ENCODE data around the gene TMEM221. TPM values are rescaled to one million over a fixed set of nuclear protein-coding genes. Genes with fewer than 3 reads are reported as not detected.

Gene TMEM221
- total and polyA plus RNA-seq, 4 experiments from 2014 or later: 0.09 TPM; not detected in 3

- Histone ChIP-seq H3K27ac (ENCODE audit: low read depth, low read length) (no peak overlapping the region), H3K27me3 (ENCODE audit: insufficient read depth, low read length) (no peaks in the 10 kb centered on the region), H3K36me3 (ENCODE audit: insufficient read depth, low read length) (peaks cover 8% of the 10 kb centered on the region), H3K4me3 (ENCODE audit: low read length in 2 of 2) (no peak overlapping the region), H3K9me3 (ENCODE audit: control insufficient read depth in 1 of 2, low read length in 2 of 2) (no peaks in the 10 kb centered on the region), H3K4me1 (ENCODE audit: insufficient read depth, low read length) (peaks cover 20% of the 10 kb centered on the region)
- Mint-ChIP-seq H3K9me3 (no peaks in the 10 kb centered on the region), H3K27me3 (no peaks in the 10 kb centered on the region), H3K4me3 (no peak overlapping the region), H3K36me3 (peaks cover 3 to 17% of the 10 kb centered on the region in 2 donors), H3K27ac (no peak overlapping the region), H3K4me1 (peaks cover 9 to 20% (median 14%) of the 10 kb centered on the region in 4 donors)
- intact Hi-C loops (cut with micrococcal nuclease): no loop called here
- DNase-seq: no peak
- ChIA-PET POLR2A (ENCODE audit: partially characterized antibody) (interaction anchor here (0.8 kb wide), 1 partner anchor 72 kb away, joined by 3 read pairs; no protein-coding TSS in a partner anchor), CTCF (ENCODE audit: partially characterized antibody) (interaction anchor here (1.0 to 3.4 kb wide), 7 partner anchors 9 to 68 kb away, joined by 3 to 15 read pairs (median 5); no protein-coding TSS in a partner anchor)
Measured at GRCh38 chr19:17398902-17399527, 49.5 kb downstream of the TMEM221 start.

GRCh38 chr19:17394891-17395415 is 53.5 kb downstream of the TMEM221 start:
- peak overlapping the region; percentile 21 for H3K27ac ChIP-seq (ENCODE audit: low read depth, low read length)
- H3K36me3 Mint-ChIP-seq: peaks cover 0 to 5% of the 10 kb centered on the region in 2 donors
- H3K9me3 Mint-ChIP-seq: peaks cover 0 to 2% (median 0%) of the 10 kb centered on the region in 8 donors
- intact Hi-C loops (cut with micrococcal nuclease): loop anchor here (1.0 to 5.0 kb wide), 4 partner anchors 53 to 328 kb away; partner anchors contain the start of gene TMEM221
- H3K27me3 Mint-ChIP-seq: no peaks in the 10 kb centered on the region
- peak overlapping the region in 2 of 8 donors; percentile 40 to 41 for H3K4me3 Mint-ChIP-seq
- H3K27ac Mint-ChIP-seq: peak overlapping the region in 6 of 7 donors; percentile 6 to 87 (median 52)
- no peaks in the 10 kb centered on the region for H3K27me3 ChIP-seq (ENCODE audit: insufficient read depth, low read length)
- H3K4me3 ChIP-seq (ENCODE audit: low read length in 2 of 2): no peak overlapping the region
- H3K36me3 ChIP-seq (ENCODE audit: insufficient read depth, low read length): no peaks in the 10 kb centered on the region
- CTCF ChIA-PET (ENCODE audit: partially characterized antibody): interaction anchor here (1.2 to 4.8 kb wide), 10 partner anchors 9 to 102 kb away, joined by 3 to 50 read pairs (median 8); partner anchors contain the start of genes BST2, MVB12A, NXNL1 and TMEM221
- H3K9me3 ChIP-seq (ENCODE audit: control insufficient read depth in 1 of 2, low read length in 2 of 2): no peaks in the 10 kb centered on the region
- peaks cover 12 to 24% (median 19%) of the 10 kb centered on the region in 4 donors for H3K4me1 Mint-ChIP-seq
- POLR2A ChIA-PET (ENCODE audit: partially characterized antibody): interaction anchor here (0.8 to 2.1 kb wide), 5 partner anchors 9 to 70 kb away, joined by 4 to 15 read pairs (median 5); partner anchors contain the start of genes BST2 and MVB12A
- H3K4me1 ChIP-seq (ENCODE audit: insufficient read depth, low read length): peaks cover 27% of the 10 kb centered on the region
- DNase-seq: peak; percentile 24 to 53 (median 46)

- Mint-ChIP-seq H3K36me3 (peaks cover 0 to 4% of the 10 kb centered on the region in 2 donors), H3K27me3 (no peaks in the 10 kb centered on the region), H3K27ac (peak within 1 kb of the TSS in 5 of 7 donors; percentile 6 to 73 (median 32)), H3K4me1 (peaks cover 12 to 24% (median 19%) of the 10 kb centered on the region in 4 donors), H3K4me3 (peak within 1 kb of the TSS in 3 of 8 donors; percentile 2 to 52 (median 48)), H3K9me3 (peaks cover 0 to 2% (median 0%) of the 10 kb centered on the region in 8 donors)
- POLR2A ChIA-PET (ENCODE audit: partially characterized antibody): interaction anchor here (0.6 to 1.3 kb wide), 3 partner anchors 25 to 104 kb away, joined by 4 to 5 read pairs (median 4); partner anchors contain the start of gene MVB12A
- intact Hi-C loops (cut with micrococcal nuclease): loop anchor here (5.0 kb wide), 1 partner anchor 327 kb away; no protein-coding TSS in a partner anchor
- no peaks in the 10 kb centered on the region for H3K27me3 ChIP-seq (ENCODE audit: insufficient read depth, low read length)
- H3K27ac ChIP-seq (ENCODE audit: low read depth, low read length): peak within 1 kb of the TSS; percentile 21
- DNase-seq: no peak
- no peaks in the 10 kb centered on the region for H3K9me3 ChIP-seq (ENCODE audit: control insufficient read depth in 1 of 2, low read length in 2 of 2)
- CTCF ChIA-PET (ENCODE audit: partially characterized antibody): interaction anchor here (1.0 to 4.8 kb wide), 12 partner anchors 8 to 181 kb away, joined by 3 to 50 read pairs (median 4); partner anchors contain the start of genes BST2, MVB12A, NXNL1 and TMEM221
- no peaks in the 10 kb centered on the region for H3K36me3 ChIP-seq (ENCODE audit: insufficient read depth, low read length)
- H3K4me3 ChIP-seq (ENCODE audit: low read length in 2 of 2): no peak within 1 kb of the TSS
- H3K4me1 ChIP-seq (ENCODE audit: insufficient read depth, low read length): peaks cover 27% of the 10 kb centered on the region
Measured at GRCh38 chr19:17393914-17394313, 54.6 kb downstream of the TMEM221 start, which contains the start of gene CCDC194. CCDC194 (minus strand) TSS chr19:17394196; CDS start chr19:17394158, 38 bp downstream.

- H3K36me3 Mint-ChIP-seq: peaks cover 0 to 3% of the 10 kb centered on the region in 2 donors
- Histone ChIP-seq H3K4me3 (ENCODE audit: low read length in 2 of 2) (no peak overlapping the region), H3K27ac (ENCODE audit: low read depth, low read length) (no peak overlapping the region), H3K9me3 (ENCODE audit: control insufficient read depth in 1 of 2, low read length in 2 of 2) (no peaks in the 10 kb centered on the region), H3K4me1 (ENCODE audit: insufficient read depth, low read length) (peaks cover 27% of the 10 kb centered on the region), H3K27me3 (ENCODE audit: insufficient read depth, low read length) (no peaks in the 10 kb centered on the region), H3K36me3 (ENCODE audit: insufficient read depth, low read length) (no peaks in the 10 kb centered on the region)
- DNase-seq: no peak
- POLR2A ChIA-PET (ENCODE audit: partially characterized antibody): interaction anchor here (1.3 kb wide), 1 partner anchor 26 kb away, joined by 5 read pairs; the partner anchor contains the start of gene MVB12A
- H3K4me1 Mint-ChIP-seq: peaks cover 12 to 24% (median 19%) of the 10 kb centered on the region in 4 donors
- CTCF ChIA-PET (ENCODE audit: partially characterized antibody): interaction anchor here (1.0 to 4.8 kb wide), 6 partner anchors 10 to 74 kb away, joined by 3 to 50 read pairs (median 12); partner anchors contain the start of genes BST2, MVB12A and TMEM221
- H3K4me3 Mint-ChIP-seq: peak overlapping the region in 3 of 8 donors; percentile 2 to 52 (median 48)
- H3K27me3 Mint-ChIP-seq: no peaks in the 10 kb centered on the region
- intact Hi-C loops (cut with micrococcal nuclease): loop anchor here (5.0 kb wide), 1 partner anchor 326 kb away; no protein-coding TSS in a partner anchor
- peaks cover 0 to 2% (median 0%) of the 10 kb centered on the region in 8 donors for H3K9me3 Mint-ChIP-seq
- no peak overlapping the region for H3K27ac Mint-ChIP-seq
Measured at GRCh38 chr19:17393002-17393401, 55.5 kb downstream of the TMEM221 start.

- peak overlapping the region; percentile 73 to 92 (median 80) for H3K4me3 Mint-ChIP-seq
- peak overlapping the region in 3 of 7 donors; percentile 17 to 77 (median 38) for H3K27ac Mint-ChIP-seq
Measured at GRCh38 chr19:17391371-17392151, 56.9 kb downstream of the TMEM221 start.

More at GRCh38 chr19:17391371-17392151, 56.9 kb downstream of the TMEM221 start:
- peak overlapping the region; percentile 29 to 69 for H3K4me3 ChIP-seq (ENCODE audit: low read length in 2 of 2)
- intact Hi-C loops (cut with micrococcal nuclease): loop anchor here (1.0 to 5.0 kb wide), 4 partner anchors 57 to 324 kb away; partner anchors contain the start of gene ANO8
- no peaks in the 10 kb centered on the region for H3K36me3 ChIP-seq (ENCODE audit: insufficient read depth, low read length)
- Mint-ChIP-seq H3K27me3 (no peaks in the 10 kb centered on the region), H3K36me3 (no peaks in the 10 kb centered on the region), H3K4me1 (peaks cover 12 to 24% (median 19%) of the 10 kb centered on the region in 4 donors), H3K9me3 (peaks cover 0 to 2% (median 0%) of the 10 kb centered on the region in 8 donors)
- CTCF ChIA-PET (ENCODE audit: partially characterized antibody): interaction anchor here (0.7 to 8.0 kb wide), 13 partner anchors 12 to 179 kb away, joined by 3 to 65 read pairs (median 5); partner anchors contain the start of genes BST2, MVB12A, TMEM221 and USHBP1
- H3K27ac ChIP-seq (ENCODE audit: low read depth, low read length): no peak overlapping the region
- no peak for DNase-seq
- H3K9me3 ChIP-seq (ENCODE audit: control insufficient read depth in 1 of 2, low read length in 2 of 2): no peaks in the 10 kb centered on the region
- H3K4me1 ChIP-seq (ENCODE audit: insufficient read depth, low read length): peaks cover 27% of the 10 kb centered on the region
- H3K27me3 ChIP-seq (ENCODE audit: insufficient read depth, low read length): no peaks in the 10 kb centered on the region
- POLR2A ChIA-PET (ENCODE audit: partially characterized antibody): interaction anchor here (0.7 to 1.4 kb wide), 6 partner anchors 11 to 404 kb away, joined by 3 to 6 read pairs (median 4); partner anchors contain the start of genes BST2, HAUS8, MVB12A and MYO9B
